Pancreas (tissue), 10 donors: ENCODE results near the gene NKAP. TPM values are rescaled to one million over a fixed set of nuclear protein-coding genes. Genes with fewer than 3 reads are reported as not detected.
A peak's percentile ranks its signal among the peaks of the same experiment; 100 is the strongest.

Source experiments
- ATAC-seq, 4 donors: fragments of 200-7000 bp; cut with Tn5 transposase; one replicate each; pipeline versions ENCODE4 v1.8.0 to v1.9.1; 2020; ENCODE audit warnings: mild to moderate bottlenecking in 4 of 4, moderate library complexity in 4 of 4
- DNase-seq, 6 donors: peaks; one replicate each; pipeline ENCODE4 v3.0.0-alpha.2; 2020
- FAIRE-seq: peaks from 2 replicates; lab custom pipeline; 2012; peaks lifted over from hg19 to GRCh38; lab: Jason Lieb, UNC
- H3K27ac ChIP-seq, 4 donors: fragments of 200-600 bp; sonication (generic); 1 replicate in 3 of 4; 2 replicates in 1 of 4; pipeline versions ENCODE4 v1.5.0 to v1.8.0; 2020
- H3K27me3 ChIP-seq, 4 donors: fragments of 200-600 bp; one replicate each; pipeline ENCODE4 v1.8.0; 2021
- H3K36me3 ChIP-seq, 3 donors: fragments of 200-600 bp; sonication (generic) in 1 of 3; one replicate each; pipeline versions ENCODE4 v1.5.0 to v1.8.0; 2020 to 2021
- H3K4me1 ChIP-seq, 3 donors: fragments of 200-600 bp; one replicate each; pipeline ENCODE4 v1.8.0; 2021
- H3K4me3 ChIP-seq, 4 donors: fragments of 200-600 bp; sonication (generic) in 2 of 4; one replicate each; pipeline versions ENCODE4 v1.5.0 to v1.8.0; 2020 to 2021
- H3K9me3 ChIP-seq, 4 donors: fragments of 200-600 bp; one replicate each; pipeline ENCODE4 v1.8.0; 2021
- WGBS, 2 donors: extraction: QIAGEN DNeasy Blood & Tissue Kit; methylation state at CpG; one replicate each; pipeline ENCODE4 v1.1.7; 2013; 5-methylcytosine and 5-hydroxymethylcytosine counted together
- intact Hi-C, 3 donors: fragments of 100-400 bp; cut with DNase I; formaldehyde crosslinking; loops; one replicate each; pipeline versions ENCODE4 v1.11.1 to v1.14.2; 2022
- polyA plus RNA-seq, 2 donors: library from polyadenylated mRNA; stranded (reverse); fragments of 200-250 nt; gene quantifications; one replicate each; pipeline ENCODE4 v1.2.3, GENCODE V29; 2013
- total RNA-seq, 6 donors: library from RNA; stranded (reverse); fragmentation: NEBNext Ultra II Directional in 4 of 6; extraction: Animal tissue kit (Norgen Biotek cat#: 25700) in 4 of 6; gene quantifications; one replicate each; pipeline versions ENCODE4 v1.2.1 to v1.2.4, GENCODE V29; 2021 to 2023
- TF ChIP-seq, protein P1 (sequence below), 4 donors: fragments of 200-600 bp; sonication (generic) in 3 of 4; IDR thresholded peaks; one replicate each; pipeline versions ENCODE4 v1.5.0 to v1.8.0; 2021; ENCODE audit warnings: antibody characterized with exemption in 4 of 4
- donor health status: healthy with polysubstance abuse.
- donor health status: DM: no; HTN: no; CAD: no; lungs with moderate emphysema.
- donor health status: DM: no; HTN: no; CAD: no.
- donor health status: control.
- donor health status: control.
- donor health status: Bipolar disorder and iron deficiency.
- donor health status: DM: yes; HTN: yes; CAD: no.
- donor health status: DM: no; HTN: no; CAD: no.
- donor health status: DM: no; HTN: no; CAD: no.
- donor health status: DM: yes; HTN: yes; CAD: no.

Gene NKAP
- total and polyA plus RNA-seq, 8 donors: 2.0 to 5.5 (median 3.3) TPM

DNA sequence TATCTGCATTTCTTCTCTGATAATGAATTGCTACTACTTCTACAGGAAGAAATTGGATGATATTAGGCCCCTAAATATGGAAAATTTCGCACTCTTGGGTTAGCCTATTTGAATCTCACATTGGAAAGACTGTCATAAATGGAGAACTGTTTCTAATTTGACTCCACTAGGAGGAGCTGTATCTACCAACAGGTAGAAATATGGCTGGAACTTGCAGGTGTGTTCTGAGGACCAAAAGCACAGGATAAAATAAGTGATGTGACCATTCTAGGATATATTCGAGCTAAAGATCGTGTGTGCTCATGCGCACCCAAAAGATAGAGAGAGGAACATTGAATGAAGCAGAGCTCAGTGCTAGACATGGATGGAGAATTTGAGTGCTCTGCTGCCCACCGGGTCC, 4.8 kb upstream of the NKAP start:
- no peak overlapping the region for H3K27ac ChIP-seq
- H3K4me1 ChIP-seq: no peaks in the 10 kb centered on the region
- 60 to 71% methylated on average over 5 of the region's 5 CpGs for WGBS, 2 donors
- no peak overlapping the region for H3K4me3 ChIP-seq
- no peaks in the 10 kb centered on the region for H3K36me3 ChIP-seq
- H3K27me3 ChIP-seq: peaks cover 0 to 10% (median 0%) of the 10 kb centered on the region in 4 donors
- H3K9me3 ChIP-seq: no peaks in the 10 kb centered on the region
- ATAC-seq (no peak), FAIRE-seq (no peak), DNase-seq (no peak)
- TF ChIP-seq, protein P1, sequence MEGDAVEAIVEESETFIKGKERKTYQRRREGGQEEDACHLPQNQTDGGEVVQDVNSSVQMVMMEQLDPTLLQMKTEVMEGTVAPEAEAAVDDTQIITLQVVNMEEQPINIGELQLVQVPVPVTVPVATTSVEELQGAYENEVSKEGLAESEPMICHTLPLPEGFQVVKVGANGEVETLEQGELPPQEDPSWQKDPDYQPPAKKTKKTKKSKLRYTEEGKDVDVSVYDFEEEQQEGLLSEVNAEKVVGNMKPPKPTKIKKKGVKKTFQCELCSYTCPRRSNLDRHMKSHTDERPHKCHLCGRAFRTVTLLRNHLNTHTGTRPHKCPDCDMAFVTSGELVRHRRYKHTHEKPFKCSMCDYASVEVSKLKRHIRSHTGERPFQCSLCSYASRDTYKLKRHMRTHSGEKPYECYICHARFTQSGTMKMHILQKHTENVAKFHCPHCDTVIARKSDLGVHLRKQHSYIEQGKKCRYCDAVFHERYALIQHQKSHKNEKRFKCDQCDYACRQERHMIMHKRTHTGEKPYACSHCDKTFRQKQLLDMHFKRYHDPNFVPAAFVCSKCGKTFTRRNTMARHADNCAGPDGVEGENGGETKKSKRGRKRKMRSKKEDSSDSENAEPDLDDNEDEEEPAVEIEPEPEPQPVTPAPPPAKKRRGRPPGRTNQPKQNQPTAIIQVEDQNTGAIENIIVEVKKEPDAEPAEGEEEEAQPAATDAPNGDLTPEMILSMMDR (IDR thresholded peaks at IDR 0.05): no peak
- intact Hi-C loops: no loop called here

DNA sequence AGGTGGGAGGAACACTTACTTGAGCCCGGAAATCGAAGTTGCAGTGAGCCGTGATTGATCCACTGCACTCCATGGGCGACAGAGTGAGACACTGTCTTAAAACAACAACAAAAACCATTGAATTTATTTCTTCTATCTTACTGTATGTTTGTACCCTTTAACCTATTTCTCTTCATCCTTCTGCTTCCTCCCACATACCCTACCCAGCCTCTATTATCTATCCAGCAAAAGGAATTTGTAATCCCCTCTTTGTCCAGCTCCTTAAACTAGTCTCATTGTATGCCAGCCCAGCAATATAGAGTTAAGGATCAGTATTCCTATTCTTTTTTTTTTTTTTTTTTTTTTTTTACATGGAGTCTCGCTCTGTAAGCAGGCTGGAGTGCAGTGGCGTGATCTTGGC, 1.9 kb upstream of the NKAP start:
- Histone ChIP-seq H3K4me1 (no peaks in the 10 kb centered on the region), H3K36me3 (no peaks in the 10 kb centered on the region), H3K27ac (no peak overlapping the region), H3K4me3 (no peak overlapping the region), H3K9me3 (no peaks in the 10 kb centered on the region), H3K27me3 (no peaks in the 10 kb centered on the region)
- intact Hi-C loops: no loop called here
- WGBS, 2 donors: 58 to 66% methylated on average over 6 of the region's 6 CpGs
- ATAC-seq (no peak), FAIRE-seq (no peak), DNase-seq (no peak)
- TF ChIP-seq, protein P1 (IDR thresholded peaks at IDR 0.05): no peak

DNA sequence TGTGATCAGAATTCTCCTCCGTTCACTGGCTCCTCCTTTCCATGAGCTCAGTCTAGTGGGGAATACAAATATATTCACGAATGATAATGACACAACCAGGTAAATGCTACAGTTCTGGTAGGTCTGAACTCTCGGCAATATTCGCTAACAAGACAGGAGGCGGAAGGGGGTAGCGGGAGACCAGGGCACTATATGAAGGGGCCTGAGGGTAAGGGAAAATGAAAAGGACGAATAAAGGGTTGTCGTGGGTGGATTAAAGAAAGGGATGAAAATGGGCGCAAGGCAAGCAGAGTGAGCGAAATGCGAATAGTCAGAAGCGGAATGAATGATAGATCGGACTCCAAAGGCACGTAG, 743 bp downstream of the NKAP start:
- ATAC-seq (peak; percentile 14 to 29 (median 24)), DNase-seq (no peak), FAIRE-seq (no peak)
- no peaks in the 10 kb centered on the region for H3K9me3 ChIP-seq
- WGBS, 2 donors: 0 to 27% methylated on average over 14 of the region's 14 CpGs
- H3K27ac ChIP-seq: peak overlapping the region; percentile 75 to 86 (median 82)
- no peaks in the 10 kb centered on the region for H3K27me3 ChIP-seq
- H3K4me1 ChIP-seq: no peaks in the 10 kb centered on the region
- TF ChIP-seq, protein P1 (IDR thresholded peaks at IDR 0.05): no peak
- intact Hi-C loops: no loop called here
- peak overlapping the region; percentile 51 to 69 (median 57) for H3K4me3 ChIP-seq
- H3K36me3 ChIP-seq: no peaks in the 10 kb centered on the region

DNA sequence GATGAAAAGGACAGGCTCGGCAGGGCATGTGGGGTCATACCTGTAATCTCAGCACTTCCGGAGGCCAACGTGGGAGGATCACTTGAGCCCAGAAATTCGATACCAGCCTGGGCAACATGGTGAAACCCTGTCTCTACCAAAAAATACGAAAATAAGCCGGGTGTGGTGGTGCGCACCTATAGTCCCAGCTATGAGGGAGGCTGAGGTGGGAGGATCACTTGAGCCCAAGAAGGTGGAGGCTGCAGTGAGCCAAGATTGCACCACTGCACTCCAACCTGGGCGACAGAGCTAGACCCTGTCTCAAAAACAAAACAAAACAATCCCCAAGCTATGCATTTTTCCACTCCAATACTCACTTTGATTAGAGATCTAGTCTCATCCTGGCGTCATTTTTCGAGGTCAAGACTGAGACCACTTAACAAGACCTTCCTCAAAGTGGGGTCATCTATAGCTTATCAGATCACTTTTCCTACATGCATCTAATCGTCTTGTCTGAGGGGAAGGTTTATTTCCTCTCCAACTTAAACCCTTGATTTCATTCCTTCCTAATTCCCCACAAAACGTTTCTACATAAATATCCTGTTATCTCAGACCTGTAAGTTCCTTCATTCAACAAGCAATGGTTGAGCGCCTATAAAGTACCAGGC, 1.3 kb downstream of the NKAP start:
- FAIRE-seq (no peak), DNase-seq (no peak), ATAC-seq (no peak)
- intact Hi-C loops: no loop called here
- H3K36me3 ChIP-seq: no peaks in the 10 kb centered on the region
- no peaks in the 10 kb centered on the region for H3K27me3 ChIP-seq
- WGBS, 2 donors: 37 to 50% methylated on average over 13 of the region's 13 CpGs
- peak overlapping the region; percentile 51 to 69 (median 57) for H3K4me3 ChIP-seq
- peak overlapping the region in 1 of 4 donors; percentile 86 for H3K27ac ChIP-seq
- TF ChIP-seq, protein P1 (IDR thresholded peaks at IDR 0.05): no peak
- no peaks in the 10 kb centered on the region for H3K9me3 ChIP-seq
- H3K4me1 ChIP-seq: no peaks in the 10 kb centered on the region

DNA sequence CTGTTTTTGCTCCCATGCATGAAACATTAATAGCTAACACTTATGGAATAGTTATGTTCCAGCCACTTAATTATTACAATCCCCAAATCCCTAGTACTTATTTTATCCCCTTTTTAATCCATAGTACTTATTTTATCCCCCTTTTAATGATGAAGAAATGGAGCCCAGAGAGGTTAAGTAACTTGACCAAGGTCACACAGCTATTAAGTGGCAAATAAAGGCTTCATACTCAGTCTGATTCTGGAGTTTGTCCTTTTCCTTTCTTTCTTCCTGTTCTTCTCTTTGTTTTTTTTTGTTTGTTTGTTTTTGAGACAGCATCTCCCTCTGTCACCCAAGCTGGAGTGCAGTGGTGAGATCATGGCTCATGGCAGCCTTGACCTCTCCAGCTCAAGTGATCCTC, 2.2 kb downstream of the NKAP start:
- H3K4me1 ChIP-seq: no peaks in the 10 kb centered on the region
- FAIRE-seq: no peak
- intact Hi-C loops: no loop called here
- ATAC-seq: no peak
- H3K27me3 ChIP-seq: no peaks in the 10 kb centered on the region
- TF ChIP-seq, protein P1 (IDR thresholded peaks at IDR 0.05): no peak
- no peaks in the 10 kb centered on the region for H3K9me3 ChIP-seq
- H3K27ac ChIP-seq: no peak overlapping the region
- DNase-seq: no peak
- H3K4me3 ChIP-seq: no peak overlapping the region
- H3K36me3 ChIP-seq: no peaks in the 10 kb centered on the region
